Right lobe of liver (tissue), 5 donors: ENCODE results near the gene OR4Q3. TPM values are rescaled to one million over a fixed set of nuclear protein-coding genes. Genes with fewer than 3 reads are reported as not detected.

ENCODE experiments used
- small RNA-seq, 2 experiments: library from RNA; depleted of rRNA; stranded (forward); fragments of <200 nt; gene quantifications; one replicate each; pipeline ENCODE3, GENCODE V24; 2016
- total RNA-seq, 6 experiments: library from RNA; depleted of rRNA in 2 of 6; stranded (reverse); fragments of >200 nt in 2 of 6; fragmentation: NEBNext Ultra II Directional in 3 of 6; extraction: Animal tissue kit (Norgen Biotek cat#: 25700) in 3 of 6; gene quantifications; one replicate each; pipeline versions ENCODE4 v1.1.0 to v1.2.4, GENCODE V29; 2016 to 2023
- donor health status: DM: no; HTN: no; CAD: no.
- donor health status: DM: no; HTN: no; CAD: no.
- donor health status: DM: no; HTN: yes; CAD: no.
- donor health status: DM: no; HTN: yes; CAD: no.

OR4Q3 gene
- total RNA-seq, 6 experiments from 2014 or later = not detected

Small RNAs within 50 kb of the gene (small RNA-seq; reads per million reads assigned to genes)
- 0 reads per million in 2 experiments for gene AL512310.1

Other genes starting within 250 kb of the OR4Q3 start
- not detected for gene OR11H2, start 29.7 kb upstream of the OR4Q3 start, total RNA-seq
- gene OR4M1, start 29.9 kb downstream of the OR4Q3 start, total RNA-seq = not detected
- not detected for gene OR4N2, start 60.2 kb downstream of the OR4Q3 start, total RNA-seq
- not detected for gene OR4K2, start 131.6 kb downstream of the OR4Q3 start, total RNA-seq
- gene OR4K5, start 177.0 kb downstream of the OR4Q3 start, total RNA-seq = not detected
- not detected for gene OR4K1, start 187.3 kb downstream of the OR4Q3 start, total RNA-seq
- gene OR4K15, start 232.0 kb downstream of the OR4Q3 start, total RNA-seq = not detected